WTC11 (cell line): Measurements from ENCODE around the gene MYO6.

Experiments
- ATF6 ChIP-seq: sonication (generic); formaldehyde crosslinking; IDR thresholded peaks from 2 replicates; pipeline ENCODE4 v1.8.1; 2023; ENCODE audit warnings: mild to moderate bottlenecking, missing genetic modification reagents
- CREB1 ChIP-seq: sonication (generic); formaldehyde crosslinking; IDR thresholded peaks from 2 replicates; pipeline ENCODE4 v1.8.0; 2023; ENCODE audit warnings: mild to moderate bottlenecking, missing genetic modification reagents
- JUN ChIP-seq: sonication (generic); formaldehyde crosslinking; IDR thresholded peaks from 2 replicates; pipeline ENCODE4 v1.8.0; 2023; ENCODE audit warnings: mild to moderate bottlenecking, missing genetic modification reagents
- NFYB ChIP-seq: sonication (generic); formaldehyde crosslinking; conservative IDR thresholded peaks from 2 replicates; pipeline ENCODE4 v1.8.0; 2022; ENCODE audit warnings: low read depth, missing genetic modification reagents
- OVOL2 ChIP-seq: fragments of 250-450 bp; sonication (Bioruptor Pico); IDR thresholded peaks from 2 replicates; pipeline ENCODE4 v1.9.0; 2021; ENCODE audit warnings: mild to moderate bottlenecking, borderline replicate concordance
- ZNF138 ChIP-seq: sonication (generic); formaldehyde crosslinking; conservative IDR thresholded peaks from 2 replicates; pipeline ENCODE4 v1.8.1; 2022; ENCODE audit warnings: mild to moderate bottlenecking, moderate library complexity, missing genetic modification reagents
- TF ChIP-seq, protein P1 (sequence below): sonication (generic); formaldehyde crosslinking; IDR thresholded peaks from 2 replicates; pipeline ENCODE4 v1.8.1; 2023; ENCODE audit warnings: mild to moderate bottlenecking, missing genetic modification reagents, moderate library complexity
- TF ChIP-seq, protein P2 (sequence below): fragments of 200-600 bp; IDR thresholded peaks from 2 replicates; pipeline ENCODE4 v1.8.0; 2022; ENCODE audit warnings: antibody characterized with exemption
- TF ChIP-seq, protein P3 (sequence below): sonication (generic); formaldehyde crosslinking; IDR thresholded peaks from 2 replicates; pipeline ENCODE4 v1.8.0; 2022; ENCODE audit warnings: mild to moderate bottlenecking, missing genetic modification reagents
- TF ChIP-seq, protein P4 (sequence below): sonication (generic); formaldehyde crosslinking; IDR thresholded peaks from 2 replicates; pipeline ENCODE4 v1.8.1; 2022; ENCODE audit warnings: low read depth, missing genetic modification reagents, borderline replicate concordance
- TF ChIP-seq, protein P5 (sequence below): sonication (generic); formaldehyde crosslinking; IDR thresholded peaks from 2 replicates; pipeline ENCODE4 v1.8.0; 2022; ENCODE audit warnings: mild to moderate bottlenecking, missing genetic modification reagents
- TF ChIP-seq, protein P6 (sequence below): sonication (generic); formaldehyde crosslinking; IDR thresholded peaks from 2 replicates; pipeline ENCODE4 v1.8.0; 2023; ENCODE audit warnings: missing genetic modification reagents

DNA sequence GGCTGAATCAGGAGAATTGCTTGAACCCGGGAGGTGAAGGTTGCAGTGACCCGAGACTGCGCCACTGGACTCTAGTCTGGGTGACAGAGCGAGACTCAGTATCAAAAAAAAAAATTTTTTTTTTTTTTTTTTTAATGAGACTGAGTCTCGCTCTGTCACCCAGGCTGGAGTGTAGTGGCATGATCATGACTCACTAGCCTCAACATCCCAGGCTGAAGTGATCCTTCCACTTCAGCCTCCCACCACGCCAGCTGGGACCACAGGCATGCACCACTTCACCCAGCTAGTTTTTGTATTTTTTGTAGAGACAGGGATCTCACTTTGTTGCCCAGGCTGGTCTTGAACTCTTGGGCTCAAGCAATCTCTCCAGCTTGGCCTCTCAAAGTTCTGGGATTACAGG, 53.3 kb downstream of the MYO6 start:
- TF ChIP-seq, protein P1, sequence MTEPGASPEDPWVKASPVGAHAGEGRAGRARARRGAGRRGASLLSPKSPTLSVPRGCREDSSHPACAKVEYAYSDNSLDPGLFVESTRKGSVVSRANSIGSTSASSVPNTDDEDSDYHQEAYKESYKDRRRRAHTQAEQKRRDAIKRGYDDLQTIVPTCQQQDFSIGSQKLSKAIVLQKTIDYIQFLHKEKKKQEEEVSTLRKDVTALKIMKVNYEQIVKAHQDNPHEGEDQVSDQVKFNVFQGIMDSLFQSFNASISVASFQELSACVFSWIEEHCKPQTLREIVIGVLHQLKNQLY (CRISPR knock-in tag): no peak
- TF ChIP-seq, protein P2, sequence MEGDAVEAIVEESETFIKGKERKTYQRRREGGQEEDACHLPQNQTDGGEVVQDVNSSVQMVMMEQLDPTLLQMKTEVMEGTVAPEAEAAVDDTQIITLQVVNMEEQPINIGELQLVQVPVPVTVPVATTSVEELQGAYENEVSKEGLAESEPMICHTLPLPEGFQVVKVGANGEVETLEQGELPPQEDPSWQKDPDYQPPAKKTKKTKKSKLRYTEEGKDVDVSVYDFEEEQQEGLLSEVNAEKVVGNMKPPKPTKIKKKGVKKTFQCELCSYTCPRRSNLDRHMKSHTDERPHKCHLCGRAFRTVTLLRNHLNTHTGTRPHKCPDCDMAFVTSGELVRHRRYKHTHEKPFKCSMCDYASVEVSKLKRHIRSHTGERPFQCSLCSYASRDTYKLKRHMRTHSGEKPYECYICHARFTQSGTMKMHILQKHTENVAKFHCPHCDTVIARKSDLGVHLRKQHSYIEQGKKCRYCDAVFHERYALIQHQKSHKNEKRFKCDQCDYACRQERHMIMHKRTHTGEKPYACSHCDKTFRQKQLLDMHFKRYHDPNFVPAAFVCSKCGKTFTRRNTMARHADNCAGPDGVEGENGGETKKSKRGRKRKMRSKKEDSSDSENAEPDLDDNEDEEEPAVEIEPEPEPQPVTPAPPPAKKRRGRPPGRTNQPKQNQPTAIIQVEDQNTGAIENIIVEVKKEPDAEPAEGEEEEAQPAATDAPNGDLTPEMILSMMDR: no peak
- no peak for TF ChIP-seq ZNF138 (CRISPR knock-in tag)
- TF ChIP-seq, protein P3, sequence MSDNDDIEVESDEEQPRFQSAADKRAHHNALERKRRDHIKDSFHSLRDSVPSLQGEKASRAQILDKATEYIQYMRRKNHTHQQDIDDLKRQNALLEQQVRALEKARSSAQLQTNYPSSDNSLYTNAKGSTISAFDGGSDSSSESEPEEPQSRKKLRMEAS (CRISPR knock-in tag): no peak
- TF ChIP-seq, protein P4, sequence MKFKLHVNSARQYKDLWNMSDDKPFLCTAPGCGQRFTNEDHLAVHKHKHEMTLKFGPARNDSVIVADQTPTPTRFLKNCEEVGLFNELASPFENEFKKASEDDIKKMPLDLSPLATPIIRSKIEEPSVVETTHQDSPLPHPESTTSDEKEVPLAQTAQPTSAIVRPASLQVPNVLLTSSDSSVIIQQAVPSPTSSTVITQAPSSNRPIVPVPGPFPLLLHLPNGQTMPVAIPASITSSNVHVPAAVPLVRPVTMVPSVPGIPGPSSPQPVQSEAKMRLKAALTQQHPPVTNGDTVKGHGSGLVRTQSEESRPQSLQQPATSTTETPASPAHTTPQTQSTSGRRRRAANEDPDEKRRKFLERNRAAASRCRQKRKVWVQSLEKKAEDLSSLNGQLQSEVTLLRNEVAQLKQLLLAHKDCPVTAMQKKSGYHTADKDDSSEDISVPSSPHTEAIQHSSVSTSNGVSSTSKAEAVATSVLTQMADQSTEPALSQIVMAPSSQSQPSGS (CRISPR knock-in tag): no peak
- TF ChIP-seq NFYB (CRISPR knock-in tag): no peak
- TF ChIP-seq CREB1 (CRISPR knock-in tag): no peak
- TF ChIP-seq, protein P5, sequence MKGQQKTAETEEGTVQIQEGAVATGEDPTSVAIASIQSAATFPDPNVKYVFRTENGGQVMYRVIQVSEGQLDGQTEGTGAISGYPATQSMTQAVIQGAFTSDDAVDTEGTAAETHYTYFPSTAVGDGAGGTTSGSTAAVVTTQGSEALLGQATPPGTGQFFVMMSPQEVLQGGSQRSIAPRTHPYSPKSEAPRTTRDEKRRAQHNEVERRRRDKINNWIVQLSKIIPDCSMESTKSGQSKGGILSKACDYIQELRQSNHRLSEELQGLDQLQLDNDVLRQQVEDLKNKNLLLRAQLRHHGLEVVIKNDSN (CRISPR knock-in tag): no peak
- no peak for TF ChIP-seq OVOL2 (CRISPR knock-in tag)
- TF ChIP-seq, protein P6, sequence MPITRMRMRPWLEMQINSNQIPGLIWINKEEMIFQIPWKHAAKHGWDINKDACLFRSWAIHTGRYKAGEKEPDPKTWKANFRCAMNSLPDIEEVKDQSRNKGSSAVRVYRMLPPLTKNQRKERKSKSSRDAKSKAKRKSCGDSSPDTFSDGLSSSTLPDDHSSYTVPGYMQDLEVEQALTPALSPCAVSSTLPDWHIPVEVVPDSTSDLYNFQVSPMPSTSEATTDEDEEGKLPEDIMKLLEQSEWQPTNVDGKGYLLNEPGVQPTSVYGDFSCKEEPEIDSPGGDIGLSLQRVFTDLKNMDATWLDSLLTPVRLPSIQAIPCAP (CRISPR knock-in tag): no peak
- TF ChIP-seq ATF6 (CRISPR knock-in tag): no peak
- TF ChIP-seq JUN (CRISPR knock-in tag): no peak
